ELF-1 (cell line): ENCODE results near the gene WDR26.
"Not testable (repeated sequence)": the region's sequence is repeated elsewhere in the genome, so short reads cannot be mapped to it uniquely, and the experiment has no call there.

Experiments
- DNase-seq: peaks from one replicate; pipeline ENCODE4 v3.0.0-alpha.2; 2016; ENCODE audit warnings: low read depth, low spot score

WDR26 gene

GRCh38 chr1:224433701-224434672 lies 610 bp downstream of the WDR26 start:
- peak; percentile 16 for DNase-seq

DNA sequence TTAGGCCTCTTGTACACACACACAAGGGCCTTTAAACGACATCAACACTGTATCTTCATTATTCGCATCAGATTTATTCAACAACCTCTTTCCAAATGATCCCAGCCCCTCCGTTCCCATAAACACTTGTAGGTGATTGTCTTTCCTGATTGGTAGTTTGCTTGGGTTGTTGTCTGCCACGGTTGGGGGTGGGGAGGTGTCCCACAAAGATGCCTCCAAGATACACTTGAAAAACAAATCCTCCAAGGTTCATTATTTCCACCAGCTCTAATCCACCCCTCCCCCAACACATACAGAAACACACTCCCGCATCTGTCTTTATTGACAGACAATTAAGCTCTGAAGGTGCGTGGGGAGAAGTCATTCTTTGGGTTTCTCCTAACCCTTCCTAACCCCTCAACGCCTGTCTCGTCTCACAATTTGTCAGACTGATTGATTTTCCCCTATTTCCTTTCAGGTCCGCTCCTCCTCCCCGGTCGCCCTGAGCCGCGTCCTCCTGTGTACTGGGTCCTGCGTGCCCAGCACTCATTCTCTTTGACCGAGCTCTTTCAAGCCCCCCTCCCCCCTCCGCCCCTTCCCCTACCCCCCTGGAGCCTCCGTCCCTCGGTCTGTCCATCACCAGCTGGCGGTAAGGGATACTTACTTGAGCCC lies 1.4 kb downstream of the WDR26 start:
- DNase-seq: peak; percentile 33

DNA sequence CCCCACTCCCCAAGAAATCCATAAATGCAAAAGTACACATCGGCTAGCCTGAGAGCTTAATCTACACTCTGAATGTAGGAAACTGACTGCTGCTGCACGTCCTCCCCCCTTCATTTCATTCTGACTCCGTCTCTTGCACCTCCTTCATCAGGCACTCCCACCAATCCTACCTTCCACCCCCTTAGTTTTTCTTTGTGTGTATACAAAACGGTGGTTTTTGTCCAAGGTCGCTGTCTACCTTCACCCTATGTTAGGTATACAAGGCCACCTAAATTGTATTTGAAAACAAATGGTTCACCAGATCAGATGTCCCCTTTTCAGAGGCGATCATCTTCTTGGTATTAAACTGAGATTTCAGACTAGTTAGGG lies 1.9 kb downstream of the WDR26 start:
- DNase-seq: no peak

DNA sequence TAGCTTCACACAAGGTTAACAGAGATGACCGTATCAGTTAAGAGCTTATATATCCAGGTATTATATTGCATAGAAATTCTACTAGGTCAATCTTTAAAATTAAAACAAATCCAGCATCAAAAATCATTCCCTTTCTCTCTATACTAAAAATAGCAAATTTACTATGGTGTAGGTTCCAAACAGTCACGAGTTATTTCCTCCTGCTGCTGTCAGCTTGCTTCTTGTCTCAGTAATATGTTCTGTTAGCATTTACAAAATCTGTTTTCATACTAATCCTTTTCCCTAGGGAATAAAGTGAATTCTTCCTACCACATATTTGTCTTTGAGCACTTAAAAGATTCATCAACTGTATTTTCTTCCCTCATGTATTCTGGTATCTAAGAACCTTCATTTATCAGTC lies 2.5 kb downstream of the WDR26 start:
- no peak for DNase-seq

DNA sequence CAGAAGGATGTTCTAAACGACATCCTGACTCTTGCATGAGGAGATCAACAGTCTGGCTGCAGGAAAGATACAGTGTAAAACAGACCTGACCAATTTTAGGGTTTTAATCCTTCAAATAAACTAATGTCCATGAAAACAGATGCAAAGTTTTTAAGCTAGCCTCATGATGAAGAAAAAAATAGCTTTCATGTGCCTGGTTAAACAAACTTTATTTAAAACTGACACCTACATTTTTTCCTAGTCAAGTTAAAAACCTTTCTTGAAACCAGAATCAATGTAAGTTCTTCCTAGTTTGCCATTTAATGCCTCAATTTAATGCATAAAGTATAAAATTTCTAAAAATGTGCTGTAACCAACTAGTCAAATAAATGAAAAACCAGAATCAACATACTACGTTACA lies 2.9 kb downstream of the WDR26 start:
- DNase-seq: no peak

GRCh38 chr1:224430511-224431113 lies 4.0 kb downstream of the WDR26 start:
- no peak for DNase-seq

DNA sequence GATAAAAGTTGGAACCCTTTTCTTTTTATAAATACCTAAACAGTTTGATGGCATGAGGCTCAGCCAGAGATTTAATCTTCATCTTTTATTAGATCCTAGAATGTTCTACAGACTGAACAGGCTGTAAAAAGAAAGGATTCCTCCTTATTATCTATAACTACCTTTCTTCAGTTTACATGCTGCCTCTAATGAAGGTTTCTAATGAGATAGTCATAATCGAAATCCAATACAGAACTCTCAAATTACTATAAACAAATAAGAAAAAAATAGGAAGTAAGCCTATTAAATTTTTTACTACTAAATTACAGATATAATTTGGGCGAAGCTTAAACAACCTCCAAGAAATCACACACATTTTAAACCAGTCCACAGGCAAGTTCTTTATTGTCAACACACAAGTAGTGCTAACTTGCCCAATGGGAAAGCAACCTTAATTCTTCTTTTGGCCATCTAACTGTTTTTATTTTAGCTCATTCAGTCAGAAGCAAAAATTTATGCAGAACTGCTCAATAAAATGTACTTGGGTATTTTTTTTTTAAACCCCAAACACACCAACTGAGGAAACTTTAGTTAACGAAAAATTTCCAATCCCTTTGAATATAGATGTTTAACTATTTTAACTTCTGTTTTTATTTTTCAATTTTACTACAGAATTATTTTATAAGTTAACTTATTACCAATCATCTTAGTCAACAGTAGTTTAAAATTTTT lies 4.8 kb downstream of the WDR26 start:
- DNase-seq: no peak

GRCh38 chr1:224428713-224429112 lies 5.9 kb downstream of the WDR26 start:
- not testable (repeated sequence) for DNase-seq

DNA sequence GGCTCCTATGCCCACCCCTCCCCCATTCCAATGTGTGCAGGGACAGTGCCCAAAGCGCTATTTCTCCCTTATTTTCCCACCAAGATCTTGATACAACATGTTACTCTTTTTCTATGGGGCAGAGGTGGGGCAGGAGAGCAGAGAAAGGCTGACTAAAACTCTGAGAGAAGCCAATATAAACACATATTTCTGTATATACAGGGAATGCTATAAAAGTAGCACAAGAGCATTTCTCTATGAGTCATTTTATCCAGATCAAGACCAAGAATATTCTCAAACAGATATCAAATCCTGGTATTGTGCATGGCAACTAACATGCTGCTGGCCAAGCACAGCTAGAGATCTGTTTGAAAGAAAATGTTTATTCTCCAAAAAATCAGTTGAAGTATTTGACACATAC lies 7.3 kb downstream of the WDR26 start:
- no peak for DNase-seq

DNA sequence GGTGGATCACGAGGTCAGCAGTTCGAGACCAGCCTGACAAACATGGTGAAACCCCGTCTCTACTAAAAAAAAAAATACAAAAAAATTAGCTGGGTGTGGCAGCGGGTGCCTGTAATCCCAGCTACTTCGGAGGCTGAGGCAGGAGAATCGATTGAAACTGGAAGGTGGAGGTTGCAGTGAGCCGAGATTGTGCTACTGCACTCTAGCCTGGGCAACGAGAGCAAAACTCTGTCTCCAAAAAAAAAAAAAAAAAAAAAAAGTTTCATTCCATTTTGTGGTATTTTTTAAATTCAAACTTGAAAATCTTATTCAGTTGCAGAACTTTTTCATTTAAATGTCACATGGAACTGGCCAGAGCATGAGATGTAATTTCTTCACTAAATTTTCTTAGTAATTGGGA lies 7.7 kb downstream of the WDR26 start:
- not testable (repeated sequence) for DNase-seq

DNA sequence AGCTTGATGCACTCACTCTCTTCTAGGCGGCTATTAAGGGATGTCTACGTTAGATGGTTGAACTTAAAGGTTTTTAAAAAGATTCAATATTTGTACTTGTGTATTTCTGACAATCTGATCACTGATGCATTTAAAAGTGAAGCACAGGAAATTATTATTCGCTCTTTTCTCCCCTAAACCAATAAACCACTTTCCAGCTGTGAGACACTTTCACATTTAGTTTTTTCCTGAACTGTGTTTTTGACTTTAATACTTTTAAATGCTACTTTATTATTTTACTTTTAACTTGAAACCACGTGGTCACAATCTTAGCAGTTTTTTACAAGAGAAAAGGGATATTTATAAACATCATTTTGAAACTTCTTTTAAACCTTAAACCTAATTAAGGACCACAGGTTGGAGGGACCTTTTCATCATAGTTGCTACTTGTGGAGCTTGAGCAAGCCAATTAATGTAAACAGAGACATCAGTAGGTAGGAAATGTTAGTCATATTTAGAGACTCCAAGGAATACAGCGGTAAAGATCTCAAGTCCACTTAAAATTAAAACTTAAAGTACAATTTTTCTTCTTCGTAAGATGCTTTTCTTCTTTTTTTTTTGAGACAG lies 9.2 kb downstream of the WDR26 start:
- no peak for DNase-seq

- DNase-seq: no peak
Measured at GRCh38 chr1:224420106-224420505, 14.5 kb downstream of the WDR26 start.

DNA sequence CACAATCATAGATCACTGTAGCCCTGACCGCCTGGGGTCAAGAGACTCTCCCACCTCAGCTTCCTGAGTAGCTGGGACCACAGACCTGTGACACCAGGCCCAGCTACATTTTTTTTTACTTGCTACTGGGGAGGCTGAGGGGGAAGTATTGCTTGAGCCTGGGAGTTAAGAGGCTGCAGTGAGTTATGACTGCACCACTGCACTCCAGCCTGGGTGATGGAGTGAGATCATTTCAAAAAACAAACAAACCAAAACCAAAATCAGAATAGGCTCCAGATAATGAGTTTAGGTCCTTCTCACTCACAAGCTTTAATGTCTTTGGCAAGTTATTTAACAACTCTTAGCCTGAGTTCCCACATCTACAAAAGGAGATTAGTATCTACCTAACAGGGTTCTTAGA lies 22.8 kb downstream of the WDR26 start:
- no peak for DNase-seq

DNA sequence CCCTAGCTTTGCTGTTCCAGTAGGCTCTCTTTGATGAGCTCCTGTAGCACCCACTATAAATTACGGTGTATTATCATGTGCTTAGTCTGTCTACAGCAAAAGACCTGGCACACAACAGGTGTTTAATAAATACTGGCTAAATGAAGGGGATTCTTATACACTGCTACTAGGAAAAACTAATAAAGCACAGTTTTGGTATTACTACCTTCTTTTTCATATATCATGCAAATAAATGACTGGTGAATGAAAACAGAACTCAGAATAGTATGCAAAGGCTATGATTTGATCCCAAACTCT lies 26.4 kb downstream of the WDR26 start:
- no peak for DNase-seq

GRCh38 chr1:224407571-224408293 lies 26.9 kb downstream of the WDR26 start:
- no peak for DNase-seq

DNA sequence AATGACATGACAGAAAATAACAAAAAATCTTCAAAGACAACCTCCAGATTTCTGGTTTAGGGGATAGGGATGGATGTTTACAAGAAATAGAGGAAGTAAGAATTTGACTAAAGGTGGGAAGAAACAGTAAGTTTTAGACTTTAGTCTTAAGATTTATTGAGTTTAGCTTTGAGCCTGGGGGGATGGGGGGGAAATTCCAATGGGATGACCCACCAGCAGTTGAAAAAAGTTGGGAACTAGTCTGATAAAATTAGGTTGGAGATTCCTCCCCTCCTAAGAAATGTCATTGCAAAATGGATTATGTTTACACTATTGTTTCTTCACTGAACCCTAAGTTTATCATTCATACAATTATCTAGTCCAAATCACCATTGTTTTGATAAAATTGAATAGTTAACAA lies 28.4 kb downstream of the WDR26 start:
- DNase-seq: no peak

DNA sequence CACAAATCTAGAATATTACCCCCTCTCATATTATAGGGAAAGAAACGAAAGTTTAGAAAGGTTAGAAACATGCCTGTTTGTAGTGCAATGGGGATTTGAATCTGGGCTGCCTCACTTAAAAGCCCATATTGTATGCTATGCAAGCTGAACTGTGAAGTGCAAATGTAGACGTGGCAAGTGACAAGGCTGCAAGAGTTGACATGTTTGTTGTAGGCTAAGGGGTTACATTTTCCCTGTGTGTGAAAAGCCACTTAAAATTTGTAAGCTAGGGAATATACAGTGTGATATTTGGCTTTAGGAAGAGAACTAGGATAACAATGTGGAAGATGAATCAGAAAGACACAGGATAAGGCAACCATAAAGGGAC lies 29.0 kb downstream of the WDR26 start:
- no peak for DNase-seq

DNA sequence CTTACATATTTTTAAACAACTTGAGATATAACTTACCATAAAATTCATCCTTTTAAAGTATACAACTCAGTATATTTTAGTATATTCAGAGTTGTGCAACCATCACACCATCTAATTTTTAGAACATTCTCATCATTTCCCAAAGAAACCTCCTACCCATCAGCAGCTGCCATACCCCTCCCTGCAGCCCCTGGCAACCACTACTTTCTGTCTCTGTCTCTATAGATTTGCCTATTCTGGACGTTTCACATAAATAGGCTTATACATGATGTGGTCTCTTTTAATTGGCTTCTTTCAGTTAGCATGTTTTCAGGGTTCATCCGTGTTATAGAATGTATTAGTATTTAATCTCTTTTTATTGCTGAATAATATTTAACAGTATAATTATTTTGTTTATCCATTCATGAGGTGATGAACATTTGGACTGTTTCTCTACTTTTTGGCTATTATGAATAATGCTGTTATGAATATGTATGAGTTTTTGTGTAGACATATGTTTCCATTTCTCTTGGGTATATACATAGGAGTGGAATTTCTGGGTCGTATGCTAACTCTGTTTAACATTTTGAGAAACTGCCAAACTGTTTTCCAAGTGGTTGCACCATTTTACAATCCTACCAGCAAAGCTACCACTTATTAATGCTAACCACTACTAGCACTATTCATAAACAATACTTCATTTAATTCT lies 29.5 kb downstream of the WDR26 start:
- no peak for DNase-seq

- no peak for DNase-seq
Measured at GRCh38 chr1:224402472-224403036, 32.0 kb downstream of the WDR26 start.

GRCh38 chr1:224399887-224400286 lies 34.7 kb downstream of the WDR26 start:
- no peak for DNase-seq
